Esophagus (tissue), 2 donors: Measurements from ENCODE around the gene TICAM2. TPM values are rescaled to one million over a fixed set of nuclear protein-coding genes. Genes with fewer than 3 reads are reported as not detected.

Source experiments
- H3K27ac ChIP-seq, 2 donors: one replicate each; pipeline ENCODE4 v1.5.1; 2013; ENCODE audit warnings: low read depth in 2 of 2, mild to moderate bottlenecking in 2 of 2, inconsistent platforms in 1 of 2, low read length in 1 of 2, moderate library complexity in 1 of 2
- H3K27me3 ChIP-seq, 2 donors: one replicate each; pipeline ENCODE4 v1.6.1; 2013; ENCODE audit warnings: low read length in 2 of 2, control low read depth in 1 of 2, mild to moderate bottlenecking in 1 of 2; ENCODE audit not compliant: insufficient read depth in 2 of 2, control insufficient read depth in 1 of 2
- H3K36me3 ChIP-seq, 2 donors: one replicate each; pipeline ENCODE4 v1.6.1; 2013; ENCODE audit warnings: low read length in 1 of 2; ENCODE audit not compliant: control insufficient read depth in 2 of 2, insufficient read depth in 2 of 2
- H3K4me1 ChIP-seq, 2 donors: one replicate each; pipeline ENCODE4 v1.6.1; 2013; ENCODE audit warnings: low read length in 1 of 2; ENCODE audit not compliant: control insufficient read depth in 2 of 2, insufficient read depth in 2 of 2
- H3K4me3 ChIP-seq, 2 donors: one replicate each; pipeline ENCODE4 v1.5.1; 2013; ENCODE audit warnings: low read length in 2 of 2, mild to moderate bottlenecking in 2 of 2, low read depth in 1 of 2, moderate library complexity in 1 of 2
- H3K9me3 ChIP-seq, 2 donors: one replicate each; pipeline ENCODE4 v1.6.1; 2013; ENCODE audit warnings: mild to moderate bottlenecking in 2 of 2, low read depth in 1 of 2, low read length in 1 of 2, moderate library complexity in 1 of 2; ENCODE audit not compliant: control insufficient read depth in 2 of 2, insufficient read depth in 1 of 2
- WGBS, 2 donors: extraction: QIAGEN DNeasy Blood & Tissue Kit; methylation state at CpG; one replicate each; pipeline ENCODE4 v1.1.7; 2013; 5-methylcytosine and 5-hydroxymethylcytosine counted together
- polyA plus RNA-seq, 2 donors: library from polyadenylated mRNA; stranded (reverse); fragments of 200-250 nt; gene quantifications; one replicate each; pipeline ENCODE4 v1.2.3, GENCODE V29; 2013
- donor health status: healthy with polysubstance abuse.
- donor health status: Bipolar disorder and iron deficiency.

TICAM2 gene
- polyA plus RNA-seq, 2 donors = 0.69 to 1.0 TPM

DNA sequence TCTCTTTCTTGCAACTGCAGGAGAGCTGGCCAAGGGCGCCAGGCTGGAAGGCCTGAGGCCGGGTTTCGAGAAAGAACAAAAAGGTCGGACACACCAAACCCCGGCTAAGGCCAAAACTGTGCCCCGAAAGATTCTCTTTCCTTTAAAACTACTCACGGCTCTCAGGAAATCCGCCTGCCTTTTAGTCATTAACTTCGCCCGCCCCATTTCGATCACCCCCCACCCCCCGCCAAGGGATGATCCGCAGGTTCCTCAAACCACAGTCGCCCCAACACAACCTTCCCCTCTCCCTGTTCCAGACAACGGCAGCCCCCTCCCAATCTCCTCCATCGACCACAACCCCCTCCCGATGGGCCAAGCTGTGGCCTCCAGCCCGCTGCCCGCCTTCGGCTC, 58.2 kb downstream of the TICAM2 start:
- Histone ChIP-seq H3K9me3 (peaks cover 0 to 6% of the 10 kb centered on the region in 2 donors), H3K4me3 (peak overlapping the region; percentile 68 to 88), H3K27ac (peak overlapping the region; percentile 93 to 94), H3K36me3 (no peaks in the 10 kb centered on the region), H3K4me1 (peaks cover 0 to 3% of the 10 kb centered on the region in 2 donors), H3K27me3 (no peaks in the 10 kb centered on the region)
- WGBS, 2 donors = 0 to 1% methylated on average over 20 of the region's 20 CpGs

- peaks cover 0 to 6% of the 10 kb centered on the region in 2 donors for H3K9me3 ChIP-seq
- peak overlapping the region; percentile 68 to 88 for H3K4me3 ChIP-seq
- H3K27ac ChIP-seq = peak overlapping the region; percentile 93 to 94
- WGBS, 2 donors = 4 to 5% methylated on average over 15 of the region's 15 CpGs
- no peaks in the 10 kb centered on the region for H3K36me3 ChIP-seq
- no peaks in the 10 kb centered on the region for H3K27me3 ChIP-seq
- H3K4me1 ChIP-seq = peaks cover 0 to 3% of the 10 kb centered on the region in 2 donors
These were observed 58.8 kb downstream of the TICAM2 start for GRCh38 chr5:115543365-115544042.

- peak overlapping the region; percentile 93 to 94 for H3K27ac ChIP-seq
- WGBS, 2 donors = 40 to 47% methylated on average over 10 of the region's 10 CpGs
- H3K4me3 ChIP-seq = peak overlapping the region; percentile 68 to 88
- no peaks in the 10 kb centered on the region for H3K27me3 ChIP-seq
- no peaks in the 10 kb centered on the region for H3K36me3 ChIP-seq
- H3K4me1 ChIP-seq = peaks cover 0 to 3% of the 10 kb centered on the region in 2 donors
- H3K9me3 ChIP-seq = peaks cover 0 to 6% of the 10 kb centered on the region in 2 donors
These were observed 59.5 kb downstream of the TICAM2 start for GRCh38 chr5:115542651-115543364.

DNA sequence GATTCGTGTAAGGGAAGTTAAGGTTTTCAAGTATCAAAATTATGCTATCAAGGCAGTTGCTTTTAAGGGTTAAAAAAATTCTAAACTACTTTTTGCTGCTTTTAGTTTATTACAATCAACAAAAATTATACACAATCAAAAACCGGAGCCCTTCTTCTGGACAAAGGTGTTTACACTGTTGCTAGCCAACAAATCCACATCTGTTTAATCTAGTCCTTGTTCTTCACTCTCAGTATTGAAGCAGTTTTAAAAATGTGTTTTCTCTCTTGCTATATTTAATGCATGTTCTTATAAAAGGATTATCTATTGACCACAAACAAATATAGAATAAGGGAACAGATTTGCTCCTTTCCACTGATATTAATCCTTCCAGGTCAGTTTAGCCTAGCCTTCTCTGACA, 60.2 kb downstream of the TICAM2 start:
- peak overlapping the region in 1 of 2 donors; percentile 68 for H3K4me3 ChIP-seq
- no peak overlapping the region for H3K27ac ChIP-seq
- no peaks in the 10 kb centered on the region for H3K27me3 ChIP-seq
- H3K9me3 ChIP-seq = peaks cover 0 to 6% of the 10 kb centered on the region in 2 donors
- no peaks in the 10 kb centered on the region for H3K36me3 ChIP-seq
- WGBS, 2 donors = 11 to 12% methylated on average over 2 of the region's 2 CpGs
- H3K4me1 ChIP-seq = peaks cover 0 to 3% of the 10 kb centered on the region in 2 donors

- peaks cover 0 to 6% of the 10 kb centered on the region in 2 donors for H3K9me3 ChIP-seq
These were observed 60.7 kb downstream of the TICAM2 start for GRCh38 chr5:115541611-115542010.

DNA sequence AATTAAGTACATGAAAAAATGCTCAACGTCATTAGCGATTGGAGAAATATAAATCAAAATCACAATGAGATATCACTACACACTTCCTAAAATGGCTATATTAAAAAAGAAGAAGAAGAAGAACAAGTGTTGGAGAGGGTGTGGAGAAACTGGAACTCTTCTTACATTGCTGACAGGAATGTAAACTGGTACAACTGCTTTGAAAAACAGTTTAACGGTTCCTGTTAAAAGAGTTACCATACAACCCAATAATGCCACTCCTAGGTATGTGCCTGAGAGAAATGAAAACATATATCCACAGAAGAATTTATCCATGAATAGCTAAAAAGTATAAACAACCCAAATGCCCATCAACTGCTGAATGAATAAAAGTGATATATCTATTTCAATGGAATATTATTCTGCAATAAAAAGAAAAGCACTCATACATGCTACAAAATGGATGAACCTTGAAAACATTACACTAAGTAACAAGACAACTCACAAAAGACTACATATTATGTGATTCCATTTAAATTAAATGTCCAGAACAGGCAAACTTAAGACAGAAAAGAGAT, 66.7 kb downstream of the TICAM2 start:
- 90 to 91% methylated on average over 3 of the region's 3 CpGs for WGBS, 2 donors
- Histone ChIP-seq H3K27ac (no peak overlapping the region), H3K4me3 (no peak overlapping the region), H3K9me3 (no peaks in the 10 kb centered on the region), H3K36me3 (no peaks in the 10 kb centered on the region), H3K4me1 (no peaks in the 10 kb centered on the region), H3K27me3 (no peaks in the 10 kb centered on the region)

More at GRCh38 chr5:115541611-115542010, 60.7 kb downstream of the TICAM2 start:
- H3K27me3 ChIP-seq = no peaks in the 10 kb centered on the region
- no peak overlapping the region for H3K27ac ChIP-seq
- no peaks in the 10 kb centered on the region for H3K36me3 ChIP-seq
- H3K4me3 ChIP-seq = peak overlapping the region in 1 of 2 donors; percentile 68
- peaks cover 0 to 3% of the 10 kb centered on the region in 2 donors for H3K4me1 ChIP-seq
- 22 to 27% methylated on average over 2 of the region's 2 CpGs for WGBS, 2 donors

DNA sequence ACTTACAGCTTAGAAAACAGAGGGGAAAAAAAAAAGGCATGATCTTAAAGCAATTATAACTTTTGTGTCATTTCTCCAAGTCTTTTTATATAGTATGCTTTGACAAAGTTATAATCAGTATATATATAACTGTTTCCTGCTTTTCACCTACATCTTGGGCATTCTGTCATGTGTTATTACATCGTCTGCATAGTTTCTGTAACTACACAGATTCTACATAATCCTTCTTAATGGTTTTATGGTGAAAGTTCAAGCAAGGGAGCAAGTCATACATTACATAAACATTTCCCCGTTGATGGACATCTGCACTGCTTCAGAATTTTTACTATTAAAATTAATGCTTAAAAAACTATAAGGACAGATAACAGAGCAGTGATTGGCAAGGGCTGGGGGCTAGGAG, 69.8 kb downstream of the TICAM2 start:
- Histone ChIP-seq H3K4me3 (no peak overlapping the region), H3K4me1 (no peaks in the 10 kb centered on the region), H3K36me3 (no peaks in the 10 kb centered on the region), H3K27ac (no peak overlapping the region), H3K27me3 (no peaks in the 10 kb centered on the region), H3K9me3 (no peaks in the 10 kb centered on the region)
- WGBS, 2 donors = 37 to 38% methylated on average over 2 of the region's 2 CpGs

- Histone ChIP-seq H3K4me1 (no peaks in the 10 kb centered on the region), H3K9me3 (no peaks in the 10 kb centered on the region), H3K36me3 (no peaks in the 10 kb centered on the region), H3K27ac (no peak overlapping the region), H3K4me3 (no peak overlapping the region), H3K27me3 (no peaks in the 10 kb centered on the region)
- 68 to 82% methylated on average over 1 of the region's 1 CpG for WGBS, 2 donors
These were observed 70.4 kb downstream of the TICAM2 start for GRCh38 chr5:115531787-115532367.

DNA sequence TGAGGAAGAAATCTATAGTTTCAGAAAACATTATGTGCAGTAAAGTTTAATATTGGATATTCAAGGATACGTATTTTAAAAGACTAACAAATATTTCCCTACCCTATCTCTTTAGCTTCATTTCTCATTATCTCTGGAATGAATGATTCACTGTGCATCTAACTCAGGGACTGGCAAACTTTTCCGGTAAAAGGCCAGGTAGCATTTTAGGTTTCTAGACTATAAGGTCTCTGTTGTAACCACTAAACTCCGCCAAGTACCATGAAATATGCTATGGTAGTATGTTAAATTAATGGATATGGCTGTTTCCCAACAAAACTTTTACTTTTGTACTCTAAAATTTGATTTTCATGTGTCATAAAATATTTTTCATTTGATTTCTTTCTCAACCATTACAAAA, 70.9 kb downstream of the TICAM2 start:
- Histone ChIP-seq H3K4me1 (no peaks in the 10 kb centered on the region), H3K4me3 (no peak overlapping the region), H3K27me3 (no peaks in the 10 kb centered on the region), H3K9me3 (no peaks in the 10 kb centered on the region), H3K27ac (no peak overlapping the region), H3K36me3 (no peaks in the 10 kb centered on the region)
- 94% methylated on average over 3 of the region's 3 CpGs for WGBS, 2 donors
